ENCODE results near the gene IL10RB. TPM values are rescaled to one million over a fixed set of nuclear protein-coding genes. Genes with fewer than 3 reads are reported as not detected.

IL10RB gene
- polyA plus RNA-seq, 4 donors = 30.9 to 90.6 (median 44.0) TPM

- Histone ChIP-seq H3K4me1 (ENCODE audit: control insufficient read depth in 3 of 3, insufficient read depth in 2 of 3, low read depth in 1 of 3, low read length in 2 of 3) (peaks cover 3 to 23% (median 8%) of the 10 kb centered on the region in 3 donors), H3K27me3 (ENCODE audit: control insufficient read depth in 3 of 3, insufficient read depth in 3 of 3, low read length in 3 of 3) (no peaks in the 10 kb centered on the region), H3K9me3 (ENCODE audit: control insufficient read depth in 2 of 2, insufficient read depth in 1 of 2, low read depth in 1 of 2, low read length in 1 of 2) (peaks cover 0 to 5% of the 10 kb centered on the region in 2 donors), H3K27ac (ENCODE audit: low read depth in 1 of 3, low read length in 2 of 3) (no peak overlapping the region), H3K36me3 (ENCODE audit: control insufficient read depth in 3 of 3, insufficient read depth in 2 of 3, low read depth in 1 of 3, low read length in 3 of 3) (peaks cover 0 to 43% (median 9%) of the 10 kb centered on the region in 3 donors), H3K4me3 (ENCODE audit: low read depth in 1 of 3, low read length in 3 of 3) (no peak overlapping the region)
- WGBS, 3 donors = 93 to 96% (median 94%) methylated on average over 11 of the region's 11 CpGs
- FAIRE-seq = no peak
- no peak for DNase-seq
Measured at GRCh38 chr21:33262921-33263320, 3.2 kb upstream of the IL10RB start.

GRCh38 chr21:33264561-33264960 is 1.6 kb upstream of the IL10RB start:
- DNase-seq = no peak
- Histone ChIP-seq H3K4me3 (ENCODE audit: low read depth in 1 of 3, low read length in 3 of 3) (no peak overlapping the region), H3K9me3 (ENCODE audit: control insufficient read depth in 2 of 2, insufficient read depth in 1 of 2, low read depth in 1 of 2, low read length in 1 of 2) (no peaks in the 10 kb centered on the region), H3K4me1 (ENCODE audit: control insufficient read depth in 3 of 3, insufficient read depth in 2 of 3, low read depth in 1 of 3, low read length in 2 of 3) (peaks cover 4 to 35% (median 17%) of the 10 kb centered on the region in 3 donors), H3K27ac (ENCODE audit: low read depth in 1 of 3, low read length in 2 of 3) (no peak overlapping the region), H3K36me3 (ENCODE audit: control insufficient read depth in 3 of 3, insufficient read depth in 2 of 3, low read depth in 1 of 3, low read length in 3 of 3) (peaks cover 0 to 44% (median 7%) of the 10 kb centered on the region in 3 donors), H3K27me3 (ENCODE audit: control insufficient read depth in 3 of 3, insufficient read depth in 3 of 3, low read length in 3 of 3) (no peaks in the 10 kb centered on the region)
- 92 to 96% (median 95%) methylated on average over 11 of the region's 11 CpGs for whole genome bisulfite sequencing, 3 donors
- no peak for FAIRE-seq

DNA sequence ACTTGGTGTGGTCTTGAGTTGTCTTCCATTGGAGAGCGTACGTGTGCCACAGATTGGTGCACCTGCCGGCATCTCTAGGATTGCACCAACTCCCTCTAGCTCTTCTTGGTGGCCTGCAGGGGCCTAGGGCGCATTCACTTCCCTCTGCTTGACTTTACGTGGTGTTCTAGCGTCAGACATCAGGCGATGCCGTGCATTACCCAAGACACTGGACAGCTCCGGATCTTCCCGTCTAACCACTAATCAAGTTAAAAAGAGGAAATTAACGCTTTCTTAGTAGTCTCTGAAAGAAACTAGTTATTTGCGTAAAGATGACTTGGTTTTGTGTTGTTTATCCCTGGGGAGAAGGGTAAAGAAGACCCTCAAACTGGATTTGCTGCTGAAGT is 510 bp upstream of the IL10RB start:
- H3K27ac ChIP-seq (ENCODE audit: low read depth in 1 of 3, low read length in 2 of 3) = peak overlapping the region in 2 of 3 donors; percentile 94 to 96
- no peaks in the 10 kb centered on the region for H3K9me3 ChIP-seq (ENCODE audit: control insufficient read depth in 2 of 2, insufficient read depth in 1 of 2, low read depth in 1 of 2, low read length in 1 of 2)
- peaks cover 0 to 47% (median 7%) of the 10 kb centered on the region in 3 donors for H3K36me3 ChIP-seq (ENCODE audit: control insufficient read depth in 3 of 3, insufficient read depth in 2 of 3, low read depth in 1 of 3, low read length in 3 of 3)
- no peaks in the 10 kb centered on the region for H3K27me3 ChIP-seq (ENCODE audit: control insufficient read depth in 3 of 3, insufficient read depth in 3 of 3, low read length in 3 of 3)
- DNase-seq (no peak), FAIRE-seq (no peak)
- H3K4me1 ChIP-seq (ENCODE audit: control insufficient read depth in 3 of 3, insufficient read depth in 2 of 3, low read depth in 1 of 3, low read length in 2 of 3) = peaks cover 4 to 26% (median 17%) of the 10 kb centered on the region in 3 donors
- peak overlapping the region in 2 of 3 donors; percentile 84 to 99 for H3K4me3 ChIP-seq (ENCODE audit: low read depth in 1 of 3, low read length in 3 of 3)
- 15 to 24% (median 23%) methylated on average over 12 of the region's 12 CpGs for WGBS, 3 donors

DNA sequence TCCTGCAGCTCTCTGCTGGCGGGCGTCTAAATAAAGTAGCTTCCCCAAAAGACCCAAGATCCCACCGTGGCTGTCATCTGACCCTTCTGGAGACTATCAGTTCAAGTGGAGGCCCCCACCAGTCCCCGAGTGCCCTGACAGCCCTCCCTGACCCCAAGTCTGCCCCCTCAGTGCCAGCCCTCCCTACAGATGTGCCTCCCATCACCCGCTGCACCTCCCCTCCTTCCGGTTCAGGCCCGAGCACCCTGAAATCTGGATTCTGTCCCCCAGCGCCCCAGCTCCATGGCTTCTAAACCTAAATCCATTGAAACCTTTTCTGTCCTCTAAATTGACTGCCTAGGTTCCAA is 595 bp downstream of the IL10RB start:
- Histone ChIP-seq H3K27ac (ENCODE audit: low read depth in 1 of 3, low read length in 2 of 3) (peak overlapping the region; percentile 70 to 96 (median 94)), H3K9me3 (ENCODE audit: control insufficient read depth in 2 of 2, insufficient read depth in 1 of 2, low read depth in 1 of 2, low read length in 1 of 2) (no peaks in the 10 kb centered on the region), H3K36me3 (ENCODE audit: control insufficient read depth in 3 of 3, insufficient read depth in 2 of 3, low read depth in 1 of 3, low read length in 3 of 3) (peaks cover 0 to 47% (median 10%) of the 10 kb centered on the region in 3 donors), H3K27me3 (ENCODE audit: control insufficient read depth in 3 of 3, insufficient read depth in 3 of 3, low read length in 3 of 3) (no peaks in the 10 kb centered on the region), H3K4me1 (ENCODE audit: control insufficient read depth in 3 of 3, insufficient read depth in 2 of 3, low read depth in 1 of 3, low read length in 2 of 3) (peaks cover 4 to 26% (median 17%) of the 10 kb centered on the region in 3 donors), H3K4me3 (ENCODE audit: low read depth in 1 of 3, low read length in 3 of 3) (peak overlapping the region; percentile 84 to 99 (median 86))
- 2 to 3% (median 2%) methylated on average over 8 of the region's 8 CpGs for WGBS, 3 donors
- peak; percentile 23 to 51 for DNase-seq
- FAIRE-seq = no peak

DNA sequence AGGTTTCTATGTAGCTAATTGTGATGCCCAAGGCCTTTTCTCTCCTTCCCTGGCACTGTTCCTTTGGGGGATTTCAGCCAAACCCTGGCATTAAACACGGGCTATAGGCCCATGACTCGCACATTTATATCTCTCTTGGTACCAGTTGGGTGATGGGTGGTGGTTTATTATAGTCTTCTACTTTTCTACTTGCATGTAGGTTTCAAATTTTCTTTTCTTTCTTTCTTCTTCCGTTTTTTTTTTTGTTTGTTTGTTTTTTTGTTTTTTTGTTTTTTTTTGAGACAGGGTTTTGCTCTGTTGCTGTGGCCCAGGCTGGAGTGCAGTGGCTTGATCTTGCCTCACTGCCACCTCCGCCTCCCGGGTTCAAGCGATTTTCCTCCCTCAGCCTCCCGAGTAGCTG is 1.1 kb downstream of the IL10RB start:
- Histone ChIP-seq H3K9me3 (ENCODE audit: control insufficient read depth in 2 of 2, insufficient read depth in 1 of 2, low read depth in 1 of 2, low read length in 1 of 2) (no peaks in the 10 kb centered on the region), H3K4me1 (ENCODE audit: control insufficient read depth in 3 of 3, insufficient read depth in 2 of 3, low read depth in 1 of 3, low read length in 2 of 3) (peaks cover 4 to 26% (median 17%) of the 10 kb centered on the region in 3 donors), H3K27ac (ENCODE audit: low read depth in 1 of 3, low read length in 2 of 3) (peak overlapping the region; percentile 77 to 96 (median 94)), H3K27me3 (ENCODE audit: control insufficient read depth in 3 of 3, insufficient read depth in 3 of 3, low read length in 3 of 3) (no peaks in the 10 kb centered on the region), H3K4me3 (ENCODE audit: low read depth in 1 of 3, low read length in 3 of 3) (peak overlapping the region; percentile 84 to 99 (median 86)), H3K36me3 (ENCODE audit: control insufficient read depth in 3 of 3, insufficient read depth in 2 of 3, low read depth in 1 of 3, low read length in 3 of 3) (peaks cover 0 to 45% (median 10%) of the 10 kb centered on the region in 3 donors)
- DNase-seq = peak in 1 of 2 donors; percentile 6
- 65 to 73% (median 68%) methylated on average over 7 of the region's 7 CpGs for WGBS, 3 donors
- no peak for FAIRE-seq

- Histone ChIP-seq H3K36me3 (ENCODE audit: control insufficient read depth in 3 of 3, insufficient read depth in 2 of 3, low read depth in 1 of 3, low read length in 3 of 3) (peaks cover 0 to 41% (median 9%) of the 10 kb centered on the region in 3 donors), H3K4me3 (ENCODE audit: low read depth in 1 of 3, low read length in 3 of 3) (no peak overlapping the region), H3K9me3 (ENCODE audit: control insufficient read depth in 2 of 2, insufficient read depth in 1 of 2, low read depth in 1 of 2, low read length in 1 of 2) (no peaks in the 10 kb centered on the region), H3K27ac (ENCODE audit: low read depth in 1 of 3, low read length in 2 of 3) (peak overlapping the region; percentile 77 to 96 (median 77)), H3K27me3 (ENCODE audit: control insufficient read depth in 3 of 3, insufficient read depth in 3 of 3, low read length in 3 of 3) (no peaks in the 10 kb centered on the region), H3K4me1 (ENCODE audit: control insufficient read depth in 3 of 3, insufficient read depth in 2 of 3, low read depth in 1 of 3, low read length in 2 of 3) (peaks cover 4 to 26% (median 17%) of the 10 kb centered on the region in 3 donors)
- WGBS, 3 donors = 74 to 81% (median 78%) methylated on average over 7 of the region's 7 CpGs
- no peak for FAIRE-seq
- DNase-seq = peak; percentile 22 to 23
Measured at GRCh38 chr21:33268393-33268736, 2.2 kb downstream of the IL10RB start.

DNA sequence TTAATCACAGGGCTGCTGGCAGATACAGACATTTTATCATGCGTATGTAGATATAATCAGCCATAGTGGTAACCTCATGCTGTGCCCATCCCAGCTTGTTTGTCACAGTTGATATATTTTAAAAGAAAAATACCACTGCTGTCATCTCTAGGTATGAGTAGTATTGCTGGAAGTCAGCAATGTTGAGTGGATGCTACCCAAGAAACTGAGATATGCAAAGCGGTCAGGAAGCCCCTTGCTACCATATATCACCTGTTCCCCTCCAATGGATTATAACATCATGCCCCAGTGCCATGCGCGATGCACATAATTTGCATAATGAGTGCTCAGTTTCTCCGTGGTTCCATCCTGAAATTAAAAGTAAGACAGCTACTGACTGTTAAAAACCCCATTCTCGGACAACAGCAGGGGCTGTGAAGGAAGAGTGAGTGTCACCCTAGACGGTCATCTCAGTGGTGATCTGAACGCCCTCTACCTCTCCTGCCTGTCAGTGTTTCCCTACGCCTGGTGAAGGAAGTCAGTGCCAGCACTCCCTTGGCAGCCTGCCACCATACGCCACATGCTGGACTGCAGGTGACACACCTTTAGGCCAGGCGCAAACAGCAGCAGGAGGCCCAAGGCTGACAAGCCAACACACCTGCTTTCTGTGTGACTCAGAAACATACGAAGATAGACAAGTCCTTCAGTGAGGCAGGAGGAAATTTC is 2.7 kb downstream of the IL10RB start:
- 23 to 53% (median 41%) methylated on average over 12 of the region's 12 CpGs for WGBS, 3 donors

GRCh38 chr21:33270986-33271385 is 4.8 kb downstream of the IL10RB start:
- FAIRE-seq (no peak), DNase-seq (no peak)
- H3K4me1 ChIP-seq (ENCODE audit: control insufficient read depth in 3 of 3, insufficient read depth in 2 of 3, low read depth in 1 of 3, low read length in 2 of 3) = peaks cover 4 to 20% (median 13%) of the 10 kb centered on the region in 3 donors
- peaks cover 0 to 2% of the 10 kb centered on the region in 2 donors for H3K9me3 ChIP-seq (ENCODE audit: control insufficient read depth in 2 of 2, insufficient read depth in 1 of 2, low read depth in 1 of 2, low read length in 1 of 2)
- no peak overlapping the region for H3K4me3 ChIP-seq (ENCODE audit: low read depth in 1 of 3, low read length in 3 of 3)
- WGBS, 3 donors = 90 to 94% (median 91%) methylated on average over 8 of the region's 8 CpGs
- H3K36me3 ChIP-seq (ENCODE audit: control insufficient read depth in 3 of 3, insufficient read depth in 2 of 3, low read depth in 1 of 3, low read length in 3 of 3) = peaks cover 3 to 32% (median 14%) of the 10 kb centered on the region in 3 donors
- H3K27me3 ChIP-seq (ENCODE audit: control insufficient read depth in 3 of 3, insufficient read depth in 3 of 3, low read length in 3 of 3) = no peaks in the 10 kb centered on the region
- no peak overlapping the region for H3K27ac ChIP-seq (ENCODE audit: low read depth in 1 of 3, low read length in 2 of 3)

More for the DNA sequence above, 2.7 kb downstream of the IL10RB start:
- Histone ChIP-seq H3K27me3 (ENCODE audit: control insufficient read depth in 3 of 3, insufficient read depth in 3 of 3, low read length in 3 of 3) (no peaks in the 10 kb centered on the region), H3K27ac (ENCODE audit: low read depth in 1 of 3, low read length in 2 of 3) (peak overlapping the region; percentile 77 to 96 (median 77)), H3K36me3 (ENCODE audit: control insufficient read depth in 3 of 3, insufficient read depth in 2 of 3, low read depth in 1 of 3, low read length in 3 of 3) (peaks cover 2 to 36% (median 9%) of the 10 kb centered on the region in 3 donors), H3K4me3 (ENCODE audit: low read depth in 1 of 3, low read length in 3 of 3) (no peak overlapping the region), H3K4me1 (ENCODE audit: control insufficient read depth in 3 of 3, insufficient read depth in 2 of 3, low read depth in 1 of 3, low read length in 2 of 3) (peaks cover 4 to 26% (median 17%) of the 10 kb centered on the region in 3 donors), H3K9me3 (ENCODE audit: control insufficient read depth in 2 of 2, insufficient read depth in 1 of 2, low read depth in 1 of 2, low read length in 1 of 2) (no peaks in the 10 kb centered on the region)
- DNase-seq = peak; percentile 95 to 99
- no peak for FAIRE-seq

All from small intestine (tissue), 7 donors.